OCI-LY3 (cell line): ENCODE results near the gene THRA.

Source experiments
- H2AFZ ChIP-seq: fragments of 200-600, 300-600 bp; shearing (Covaris generic); 2 replicates; pipeline ENCODE4 v1.6.0; 2014; ENCODE audit warnings: antibody characterized with exemption, low read depth, low read length
- H3K27ac ChIP-seq: fragments of 200-600, 300-600 bp; sonication (generic); 2 replicates; pipeline ENCODE4 v1.5.1; 2014; ENCODE audit warnings: mild to moderate bottlenecking, low read length, moderate library complexity, mixed read lengths
- H3K27me3 ChIP-seq: fragments of 200-600, 300-600 bp; sonication (generic); 2 replicates; pipeline ENCODE4 v1.6.1; 2014; ENCODE audit warnings: low read depth, low read length, mixed read lengths
- H3K36me3 ChIP-seq: fragments of 200-600, 300-600 bp; sonication (generic); replicated peaks from 2 replicates; pipeline ENCODE3; 2014; ENCODE audit warnings: low read depth, low read length, mixed read lengths
- H3K4me1 ChIP-seq: fragments of 300-600, 200-600 bp; sonication (generic); 2 replicates; pipeline ENCODE4 v1.6.1; 2014; ENCODE audit warnings: low read length, mixed read lengths
- H3K4me2 ChIP-seq: fragments of 200-600, 300-600 bp; sonication (generic); 2 replicates; pipeline ENCODE4 v1.6.1; 2014; ENCODE audit warnings: low read length, mixed read lengths
- H3K4me3 ChIP-seq: fragments of 300-600, 200-600 bp; sonication (generic); 2 replicates; pipeline ENCODE4 v1.5.1; 2014; ENCODE audit warnings: antibody characterized with exemption, mild to moderate bottlenecking, low read length, moderate library complexity
- H3K79me2 ChIP-seq: fragments of 300-600, 200-600 bp; shearing (Covaris generic); 2 replicates; pipeline ENCODE4 v1.6.1; 2014; ENCODE audit warnings: mild to moderate bottlenecking, low read length, mixed read lengths
- H3K9ac ChIP-seq: fragments of 300-600, 200-600 bp; shearing (Covaris generic); 2 replicates; pipeline ENCODE4 v1.6.0; 2014; ENCODE audit warnings: mild to moderate bottlenecking, low read length, moderate library complexity
- H3K9me3 ChIP-seq: fragments of 200-600, 300-600 bp; shearing (Covaris generic); 2 replicates; pipeline ENCODE4 v1.6.1; 2014; ENCODE audit warnings: low read length, mixed read lengths; ENCODE audit not compliant: insufficient read depth
- H4K20me1 ChIP-seq: fragments of 200-600, 300-600 bp; sonication (generic); 2 replicates; pipeline ENCODE4 v1.6.1; 2016; ENCODE audit warnings: low read length, mixed read lengths; ENCODE audit not compliant: insufficient read depth
- EZH2phosphoT487 ChIP-seq: fragments of 200-600 bp; shearing (Covaris generic); IDR thresholded peaks from 2 replicates; pipeline ENCODE4 v1.6.1; 2018; ENCODE audit warnings: antibody characterized with exemption, mixed run types, low read depth
- TF ChIP-seq, protein P1 (sequence below): fragments of 200-600, 300-600 bp; sonication (generic); IDR thresholded peaks from 2 replicates; pipeline ENCODE4 v1.5.1; 2014; ENCODE audit warnings: antibody characterized with exemption, low read length, low read depth

THRA gene

DNA sequence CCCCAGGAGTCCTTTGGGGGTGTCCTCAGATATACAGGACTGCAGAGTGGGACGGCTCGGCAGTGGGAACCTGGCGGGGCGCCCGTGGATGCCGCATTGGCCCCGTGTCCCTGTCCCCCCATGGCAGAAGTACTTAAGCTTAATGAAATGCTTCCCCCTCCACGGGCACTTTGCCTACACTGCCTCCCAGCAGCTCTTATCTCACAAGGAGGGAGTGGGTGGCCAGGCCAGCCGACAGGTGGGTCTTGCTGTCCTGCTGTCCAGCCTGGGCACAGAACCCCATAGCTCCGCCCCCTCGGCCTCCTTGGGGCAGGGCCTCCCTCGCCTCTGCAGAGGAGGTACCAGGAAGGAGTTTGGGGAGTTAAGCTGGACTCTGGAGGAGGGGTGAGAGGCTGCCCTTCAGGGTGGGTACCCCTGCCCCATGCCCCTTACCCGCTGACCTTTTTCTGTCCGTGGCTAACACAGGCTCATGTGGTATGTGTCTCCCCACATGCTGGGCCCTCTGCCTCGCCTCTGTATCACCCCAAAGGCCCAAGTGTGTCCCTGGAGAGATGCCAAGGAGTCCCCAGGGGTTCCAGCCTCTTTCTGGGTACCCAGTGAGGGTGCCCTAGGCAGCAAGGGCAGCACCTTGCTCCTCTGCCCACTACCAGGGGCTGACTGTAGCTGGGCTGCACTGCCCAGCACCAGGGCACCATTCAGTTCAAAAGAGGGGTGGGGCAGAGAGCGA is 8.7 kb downstream of the THRA start:
- Histone ChIP-seq H3K4me2 (no peak overlapping the region), H3K9ac (no peak overlapping the region), H3K36me3 (no peaks in the 10 kb centered on the region), H3K4me1 (peaks cover 37% of the 10 kb centered on the region), H3K27me3 (no peaks in the 10 kb centered on the region), H3K9me3 (no peaks in the 10 kb centered on the region), H3K27ac (no peak overlapping the region), H2AFZ (no peak overlapping the region), H3K79me2 (no peaks in the 10 kb centered on the region; the same call in 1 of the 2 replicates), H4K20me1 (no peaks in the 10 kb centered on the region), H3K4me3 (no peak overlapping the region)
- TF ChIP-seq, protein P1, sequence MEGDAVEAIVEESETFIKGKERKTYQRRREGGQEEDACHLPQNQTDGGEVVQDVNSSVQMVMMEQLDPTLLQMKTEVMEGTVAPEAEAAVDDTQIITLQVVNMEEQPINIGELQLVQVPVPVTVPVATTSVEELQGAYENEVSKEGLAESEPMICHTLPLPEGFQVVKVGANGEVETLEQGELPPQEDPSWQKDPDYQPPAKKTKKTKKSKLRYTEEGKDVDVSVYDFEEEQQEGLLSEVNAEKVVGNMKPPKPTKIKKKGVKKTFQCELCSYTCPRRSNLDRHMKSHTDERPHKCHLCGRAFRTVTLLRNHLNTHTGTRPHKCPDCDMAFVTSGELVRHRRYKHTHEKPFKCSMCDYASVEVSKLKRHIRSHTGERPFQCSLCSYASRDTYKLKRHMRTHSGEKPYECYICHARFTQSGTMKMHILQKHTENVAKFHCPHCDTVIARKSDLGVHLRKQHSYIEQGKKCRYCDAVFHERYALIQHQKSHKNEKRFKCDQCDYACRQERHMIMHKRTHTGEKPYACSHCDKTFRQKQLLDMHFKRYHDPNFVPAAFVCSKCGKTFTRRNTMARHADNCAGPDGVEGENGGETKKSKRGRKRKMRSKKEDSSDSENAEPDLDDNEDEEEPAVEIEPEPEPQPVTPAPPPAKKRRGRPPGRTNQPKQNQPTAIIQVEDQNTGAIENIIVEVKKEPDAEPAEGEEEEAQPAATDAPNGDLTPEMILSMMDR: no peak

DNA sequence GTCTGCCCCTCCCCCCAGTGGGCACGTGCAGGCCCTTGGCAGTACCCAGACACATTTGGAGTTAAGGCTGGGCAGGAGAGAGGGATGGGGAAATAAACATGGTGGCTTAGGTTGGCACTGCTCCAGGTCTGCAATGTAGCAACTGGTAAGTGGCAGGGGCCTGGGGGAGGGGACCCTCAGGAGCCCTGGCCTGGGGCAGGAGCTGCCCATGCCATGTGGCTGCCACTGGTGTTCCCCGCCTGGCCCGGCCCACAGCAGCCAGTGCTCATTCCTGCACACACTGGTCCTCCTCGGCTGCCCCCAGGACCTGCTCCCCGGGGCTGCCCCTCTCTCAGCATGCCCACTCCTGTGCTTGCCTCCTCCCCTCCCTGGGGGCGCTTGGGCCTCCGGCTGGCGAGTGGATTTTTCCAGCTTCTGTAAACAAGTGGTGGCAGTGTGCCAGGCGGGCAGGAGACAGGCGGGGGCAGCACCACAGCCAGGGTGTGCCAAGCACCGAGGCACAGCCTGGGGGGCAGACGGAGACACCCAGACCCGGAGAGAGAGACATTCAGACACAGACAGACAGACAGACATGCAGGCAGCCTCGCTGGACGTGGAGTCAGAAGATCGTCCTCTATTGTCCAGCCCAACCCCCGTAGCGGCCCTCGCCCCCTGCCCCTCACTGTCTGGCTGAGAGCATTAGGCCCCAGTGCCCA is 9.4 kb downstream of the THRA start:
- H3K4me2 ChIP-seq: no peak overlapping the region
- TF ChIP-seq, protein P1: no peak
- no peak for TF ChIP-seq EZH2phosphoT487
- H3K9ac ChIP-seq: no peak overlapping the region

DNA sequence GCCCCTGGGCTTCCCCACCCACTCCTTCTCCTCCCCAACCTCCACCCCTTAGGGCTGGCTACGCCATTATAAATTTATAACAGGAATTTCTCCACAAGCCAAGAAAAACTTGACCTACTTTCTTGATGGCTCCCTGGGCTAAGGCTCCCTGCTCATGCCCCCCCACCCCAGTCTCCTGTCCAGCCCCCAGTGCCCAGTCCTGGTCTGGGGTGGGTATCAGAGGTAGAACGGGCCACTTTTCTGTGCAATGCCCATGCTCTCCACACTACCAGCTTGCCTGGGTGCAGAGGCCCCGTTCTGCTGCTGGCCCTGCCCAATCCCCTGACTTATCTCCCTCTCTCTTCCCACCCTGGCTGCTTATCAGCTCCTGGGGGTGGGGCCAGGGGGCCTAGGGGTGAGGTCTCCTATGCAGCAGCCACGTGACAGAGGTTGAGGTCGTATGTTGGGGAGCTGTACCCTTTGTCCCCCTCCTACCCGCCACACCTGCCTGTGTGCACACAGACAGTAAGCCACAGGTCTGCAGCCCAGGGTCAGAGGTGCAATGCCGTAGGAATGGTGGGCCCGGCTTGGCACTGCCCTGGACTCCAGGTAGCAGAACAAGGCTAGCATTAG is 10.1 kb downstream of the THRA start:
- no peaks in the 10 kb centered on the region; the same call in 1 of the 2 replicates for H3K79me2 ChIP-seq
- H2AFZ ChIP-seq: no peak overlapping the region
- H3K4me2 ChIP-seq: no peak overlapping the region
- H3K9ac ChIP-seq: no peak overlapping the region
- H3K4me1 ChIP-seq: peaks cover 37% of the 10 kb centered on the region
- no peak overlapping the region for H3K4me3 ChIP-seq
- H3K27me3 ChIP-seq: no peaks in the 10 kb centered on the region
- no peaks in the 10 kb centered on the region for H3K9me3 ChIP-seq
- H4K20me1 ChIP-seq: no peaks in the 10 kb centered on the region
- no peaks in the 10 kb centered on the region for H3K36me3 ChIP-seq
- no peak for TF ChIP-seq EZH2phosphoT487
- TF ChIP-seq, protein P1: no peak
- no peak overlapping the region for H3K27ac ChIP-seq

More for the DNA sequence above, 9.4 kb downstream of the THRA start:
- no peak overlapping the region for H3K4me3 ChIP-seq
- H3K79me2 ChIP-seq: no peaks in the 10 kb centered on the region; the same call in 1 of the 2 replicates
- H4K20me1 ChIP-seq: no peaks in the 10 kb centered on the region
- H3K36me3 ChIP-seq: no peaks in the 10 kb centered on the region
- H3K27me3 ChIP-seq: no peaks in the 10 kb centered on the region
- peaks cover 37% of the 10 kb centered on the region for H3K4me1 ChIP-seq
- no peak overlapping the region for H2AFZ ChIP-seq
- H3K9me3 ChIP-seq: no peaks in the 10 kb centered on the region
- no peak overlapping the region for H3K27ac ChIP-seq
